Middle frontal gyrus (tissue), 1 donor: Measurements from ENCODE around the gene PRR14L.
"Not testable (repeated sequence)": the region's sequence is repeated elsewhere in the genome, so short reads cannot be mapped to it uniquely, and the experiment has no call there.

Source experiments
- DNase-seq: peaks from one replicate; pipeline ENCODE4 v3.0.0-alpha.2; 2015; ENCODE audit warnings: low spot score; ENCODE audit errors: extremely low spot score

PRR14L gene

GRCh38 chr22:31682751-31683150 lies 67.2 kb downstream of the PRR14L start:
- no peak for DNase-seq

GRCh38 chr22:31681349-31682345 lies 68.3 kb downstream of the PRR14L start:
- DNase-seq: no peak

- no peak for DNase-seq
Observed at GRCh38 chr22:31680861-31681341, 69.0 kb downstream of the PRR14L start.

GRCh38 chr22:31678748-31679147 lies 71.2 kb downstream of the PRR14L start:
- no peak for DNase-seq

- DNase-seq: peak; percentile 69
Observed at GRCh38 chr22:31676700-31677099, 73.2 kb downstream of the PRR14L start.

GRCh38 chr22:31674219-31674618 lies 75.7 kb downstream of the PRR14L start:
- DNase-seq: not testable (repeated sequence)

GRCh38 chr22:31668849-31669248 lies 81.1 kb downstream of the PRR14L start:
- not testable (repeated sequence) for DNase-seq

- no peak for DNase-seq
Observed at GRCh38 chr22:31662668-31663037, 87.3 kb downstream of the PRR14L start.

- peak; percentile 90 for DNase-seq
Observed at GRCh38 chr22:31661851-31662667, 87.9 kb downstream of the PRR14L start, which contains the start of gene PISD. TSS of gene PISD (minus strand) at chr22:31662215. CDS start at chr22:31662208, 7 bp downstream.

- not testable (repeated sequence) for DNase-seq
Observed at GRCh38 chr22:31660860-31661341, 89.0 kb downstream of the PRR14L start.

GRCh38 chr22:31659246-31659645 lies 90.7 kb downstream of the PRR14L start:
- no peak for DNase-seq

- DNase-seq: no peak
Observed at GRCh38 chr22:31654408-31654807, 95.5 kb downstream of the PRR14L start.

- no peak for DNase-seq
Observed at GRCh38 chr22:31653944-31654343, 96.0 kb downstream of the PRR14L start.

GRCh38 chr22:31652911-31653684 lies 96.8 kb downstream of the PRR14L start:
- DNase-seq: no peak

- DNase-seq: no peak
Observed at GRCh38 chr22:31652088-31652487, 97.8 kb downstream of the PRR14L start.

GRCh38 chr22:31651664-31652063 lies 98.3 kb downstream of the PRR14L start:
- no peak for DNase-seq

GRCh38 chr22:31650391-31650790 lies 99.5 kb downstream of the PRR14L start:
- DNase-seq: no peak

GRCh38 chr22:31647523-31648320 lies 102.2 kb downstream of the PRR14L start:
- DNase-seq: no peak

- no peak for DNase-seq
Observed at GRCh38 chr22:31647066-31647465, 102.9 kb downstream of the PRR14L start.
